ENCODE data around the gene MYLIP. TPM values are rescaled to one million over a fixed set of nuclear protein-coding genes. Genes with fewer than 3 reads are reported as not detected.
A peak's percentile ranks its signal among the peaks of the same experiment; 100 is the strongest.

MYLIP gene
- total and polyA plus RNA-seq, 2 of the 4 experiments (the other 2 are of a cell fraction), result 1.8 to 3.2 TPM

- CTCF ChIA-PET, result interaction anchor here (0.8 to 1.2 kb wide), 2 partner anchors 23 to 39 kb away, joined by 3 read pairs; no protein-coding TSS in a partner anchor
- POLR2A ChIA-PET (ENCODE audit: unreplicated experiment), result interaction anchor here (0.6 kb wide), 1 partner anchor 349 kb away, joined by 3 read pairs; no protein-coding TSS in a partner anchor
- 80% methylated on average over 1 of the region's 8 CpGs; no CpG with 5 or more reads in 1 of the 2 experiments for WGBS, 2 experiments (ENCODE audit: extremely low coverage in 2 of 2, insufficient read length in 1 of 2)
Measured at GRCh38 chr6:16130437-16130891, 1.6 kb downstream of the MYLIP start.

More at GRCh38 chr6:16130437-16130891, 1.6 kb downstream of the MYLIP start:
- Histone ChIP-seq H3K4me2 (ENCODE audit: low read depth, low read length) (peak overlapping the region; percentile 94), H3K9ac (ENCODE audit: low read depth, low read length) (peak overlapping the region; percentile 16), H2AFZ (replicated peaks; ENCODE audit: low read length, poor library complexity) (no peak overlapping the region), H4K8ac (ENCODE audit: low read depth in 2 of 2, low read length in 2 of 2) (peak overlapping the region in 1 of 2 experiments; percentile 33; a peak in 1 of 4 replicates), H2AK9ac (replicated peaks; ENCODE audit: low read depth, low read length, poor library complexity) (no peak overlapping the region), H3K9me3 (ENCODE audit: control insufficient read depth, insufficient read depth, low read length) (no peaks in the 10 kb centered on the region), H2BK15ac (ENCODE audit: low read depth, low read length) (peak overlapping the region; percentile 24; the same call in 1 of the 3 replicates), H3K18ac (ENCODE audit: low read depth, low read length) (peak overlapping the region; percentile 91), H2BK20ac (ENCODE audit: low read depth, low read length) (peak overlapping the region; percentile 66), H3K4ac (ENCODE audit: low read depth, low read length) (peak overlapping the region; percentile 68), H3K23ac (ENCODE audit: low read depth, low read length) (peak overlapping the region; percentile 4), H3K27ac (ENCODE audit: insufficient read depth, low read length) (peak overlapping the region; percentile 88; the same call in 1 of the 2 replicates), H3K79me1 (ENCODE audit: low read depth in 1 of 2, low read length in 2 of 2) (peaks cover 13 to 15% of the 10 kb centered on the region in 2 experiments; a peak in 3 of 4 replicates), H2BK5ac (ENCODE audit: low read depth, low read length, poor library complexity, severe bottlenecking) (peak overlapping the region; percentile 61), H3K4me1 (ENCODE audit: control insufficient read depth, insufficient read depth, low read length) (peaks cover 8% of the 10 kb centered on the region), H3K56ac (ENCODE audit: extremely low read depth, insufficient read depth, low read length) (no peak overlapping the region; the same call in 1 of the 2 replicates), H4K91ac (ENCODE audit: insufficient read depth, low read depth, low read length) (no peak overlapping the region), H2AK5ac (ENCODE audit: low read depth, low read length) (peak overlapping the region; percentile 12; the same call in 1 of the 2 replicates), H2BK120ac (ENCODE audit: low read depth, low read length) (peak overlapping the region; percentile 67), H3K4me3 (ENCODE audit: insufficient read depth, low read depth, low read length) (peak overlapping the region; percentile 95), H3K14ac (replicated peaks; ENCODE audit: low read depth, low read length) (peak overlapping the region; percentile 11; the same call in 1 of the 2 replicates), H4K5ac (ENCODE audit: low read depth, low read length) (peak overlapping the region; percentile 73), H3K36me3 (ENCODE audit: control insufficient read depth, insufficient read depth, low read length) (no peaks in the 10 kb centered on the region; the same call in 1 of the 2 replicates), H3K27me3 (ENCODE audit: control insufficient read depth, insufficient read depth, low read length) (peaks cover 18% of the 10 kb centered on the region), H4K20me1 (ENCODE audit: insufficient read depth, low read length) (peaks cover 7% of the 10 kb centered on the region; the same call in 1 of the 2 replicates), H3K9me1 (ENCODE audit: insufficient read depth, low read length) (no peaks in the 10 kb centered on the region; the same call in 1 of the 2 replicates)
- DNase-seq (no peak), ATAC-seq (ENCODE audit: low read depth) (no peak)
- no peak for TF ChIP-seq MAFK (IDR thresholded peaks at IDR 0.05; ENCODE audit: low read depth, low read length)
- no peak for TF ChIP-seq FOS (IDR thresholded peaks at IDR 0.05; ENCODE audit: low read depth, low read length)
- TF ChIP-seq CEBPB (IDR thresholded peaks at IDR 0.05; ENCODE audit: low read depth, low read length), result no peak
- TF ChIP-seq BHLHE40 (IDR thresholded peaks at IDR 0.05; ENCODE audit: low read depth, low read length), result no peak
- TF ChIP-seq, protein P1, sequence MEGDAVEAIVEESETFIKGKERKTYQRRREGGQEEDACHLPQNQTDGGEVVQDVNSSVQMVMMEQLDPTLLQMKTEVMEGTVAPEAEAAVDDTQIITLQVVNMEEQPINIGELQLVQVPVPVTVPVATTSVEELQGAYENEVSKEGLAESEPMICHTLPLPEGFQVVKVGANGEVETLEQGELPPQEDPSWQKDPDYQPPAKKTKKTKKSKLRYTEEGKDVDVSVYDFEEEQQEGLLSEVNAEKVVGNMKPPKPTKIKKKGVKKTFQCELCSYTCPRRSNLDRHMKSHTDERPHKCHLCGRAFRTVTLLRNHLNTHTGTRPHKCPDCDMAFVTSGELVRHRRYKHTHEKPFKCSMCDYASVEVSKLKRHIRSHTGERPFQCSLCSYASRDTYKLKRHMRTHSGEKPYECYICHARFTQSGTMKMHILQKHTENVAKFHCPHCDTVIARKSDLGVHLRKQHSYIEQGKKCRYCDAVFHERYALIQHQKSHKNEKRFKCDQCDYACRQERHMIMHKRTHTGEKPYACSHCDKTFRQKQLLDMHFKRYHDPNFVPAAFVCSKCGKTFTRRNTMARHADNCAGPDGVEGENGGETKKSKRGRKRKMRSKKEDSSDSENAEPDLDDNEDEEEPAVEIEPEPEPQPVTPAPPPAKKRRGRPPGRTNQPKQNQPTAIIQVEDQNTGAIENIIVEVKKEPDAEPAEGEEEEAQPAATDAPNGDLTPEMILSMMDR (conservative IDR thresholded peaks at IDR 0.05; ENCODE audit: low read depth, low read length), result no peak
- no peak for TF ChIP-seq MXI1 (IDR thresholded peaks at IDR 0.05; ENCODE audit: borderline replicate concordance, low read depth, low read length)
- no peak for TF ChIP-seq RCOR1 (IDR thresholded peaks at IDR 0.05; ENCODE audit: insufficient replicate concordance, low read length)
- no peak for TF ChIP-seq POLR2A (IDR thresholded peaks at IDR 0.05; ENCODE audit: low read depth, low read length)
- no peak for TF ChIP-seq RFX5 (IDR thresholded peaks at IDR 0.05; ENCODE audit: low read depth, low read length)
- TF ChIP-seq CHD1 (IDR thresholded peaks at IDR 0.05; ENCODE audit: low read depth, low read length), result no peak
- intact Hi-C loops (cut with micrococcal nuclease) (no loop called here), dilution Hi-C loops (cut with HindIII; ENCODE audit: low sequenced_read_pairs, unreplicated experiment) (no loop called here), in situ Hi-C loops (cut with MboI; ENCODE audit: low sequenced_read_pairs) (no loop called here)
- no TSS peak for BruUV-seq (replicated peaks)
